HAP-1 (cell line): Measurements from ENCODE around the gene TIGD6.
A peak's percentile ranks its signal among the peaks of the same experiment; 100 is the strongest.

ENCODE experiments used
- DNase-seq, 2 experiments: peaks; one replicate each; pipeline ENCODE4 v3.0.0-alpha.2; 2016 to 2020; ENCODE audit warnings: low spot score in 2 of 2
- H3K27me3 ChIP-seq: fragments of 250-450 bp; sonication (Bioruptor Pico); 2 replicates; pipeline ENCODE4 v1.5.1; 2020; ENCODE audit warnings: low read depth, mild to moderate bottlenecking, moderate library complexity
- H3K36me3 ChIP-seq: fragments of 250-450 bp; sonication (Bioruptor Pico); replicated peaks from 2 replicates; pipeline ENCODE4 v1.5.1; 2020; ENCODE audit warnings: mild to moderate bottlenecking
- H3K4me1 ChIP-seq: fragments of 250-450 bp; sonication (Bioruptor Pico); 2 replicates; pipeline ENCODE4 v1.5.1; 2020; ENCODE audit warnings: mild to moderate bottlenecking
- H3K4me3 ChIP-seq: fragments of 250-450 bp; sonication (Bioruptor Pico); 2 replicates; pipeline ENCODE4 v1.5.1; 2020; ENCODE audit warnings: mild to moderate bottlenecking, moderate library complexity
- H3K9me3 ChIP-seq: fragments of 250-450 bp; sonication (Bioruptor Pico); 2 replicates; pipeline ENCODE4 v1.5.1; 2020; ENCODE audit warnings: mild to moderate bottlenecking, moderate library complexity
- in situ Hi-C: fragments of 300-500 bp; cut with MboI; formaldehyde crosslinking; loops from 3 replicates; pipeline ENCODE4 v1.14.3; 2020; ENCODE audit warnings: low sequenced_read_pairs, inconsistent platforms, mixed read lengths

Gene TIGD6

DNA sequence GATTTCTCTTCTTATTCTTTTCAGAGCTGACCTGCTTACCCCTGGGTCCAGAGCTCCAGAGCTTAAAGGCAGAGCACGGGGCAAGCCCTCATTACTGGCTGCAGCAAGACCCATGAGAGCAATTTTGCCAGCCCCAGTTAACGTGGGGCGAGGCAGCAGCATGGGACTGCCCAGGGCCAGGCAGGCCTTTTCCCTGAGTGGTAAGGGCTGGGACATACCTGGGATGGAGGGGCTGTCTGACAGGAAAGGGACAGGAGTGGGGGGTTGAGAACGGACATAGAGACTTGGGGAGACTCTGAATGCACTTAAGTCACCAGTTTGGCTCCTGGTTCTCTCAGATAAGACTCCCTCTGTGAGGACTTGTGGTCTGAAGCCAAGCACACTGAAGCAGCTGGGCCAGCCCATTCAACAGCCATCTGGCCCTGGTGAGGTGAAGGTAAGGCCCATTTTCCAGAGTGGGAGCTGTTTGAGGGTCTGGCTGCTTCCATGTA is 26.3 kb upstream of the TIGD6 start:
- Histone ChIP-seq H3K27me3 (no peaks in the 10 kb centered on the region), H3K9me3 (no peaks in the 10 kb centered on the region), H3K36me3 (peaks cover 88% of the 10 kb centered on the region), H3K4me1 (no peaks in the 10 kb centered on the region), H3K4me3 (no peak overlapping the region)
- in situ Hi-C loops: no loop called here
- no peak for DNase-seq

DNA sequence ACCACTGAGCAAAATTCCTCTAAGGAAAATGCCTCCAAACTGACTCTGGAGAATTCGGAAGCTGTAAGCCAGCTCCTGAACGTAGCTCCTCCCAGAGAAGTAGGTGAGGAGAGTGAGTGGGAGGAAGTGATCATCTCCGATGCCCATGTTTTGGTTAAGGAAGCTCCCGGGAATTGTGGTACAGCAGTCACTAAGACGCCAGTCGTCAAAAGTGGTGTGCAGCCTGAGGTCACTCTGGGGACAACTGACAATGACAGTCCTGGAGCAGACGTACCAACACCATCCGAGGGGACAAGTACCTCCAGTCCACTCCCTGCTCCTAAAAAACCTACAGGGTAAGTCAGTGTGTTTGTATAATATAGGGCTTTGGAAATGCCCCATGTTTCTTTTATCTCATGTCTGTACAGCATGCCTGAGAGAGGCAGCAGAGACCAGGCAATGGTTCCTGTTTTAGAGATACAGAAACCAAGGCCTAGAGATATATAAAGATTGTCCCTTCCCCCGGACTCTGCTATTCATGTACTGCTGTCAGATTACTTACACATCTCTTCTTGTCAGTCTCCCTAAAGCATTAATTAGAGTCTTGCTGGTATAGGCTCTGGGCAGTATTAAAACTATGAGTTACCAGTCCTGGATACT is 24.0 kb upstream of the TIGD6 start:
- no peak for DNase-seq
- Histone ChIP-seq H3K9me3 (no peaks in the 10 kb centered on the region), H3K4me1 (no peaks in the 10 kb centered on the region), H3K36me3 (peaks cover 84% of the 10 kb centered on the region), H3K27me3 (no peaks in the 10 kb centered on the region), H3K4me3 (no peak overlapping the region)
- in situ Hi-C loops: no loop called here

DNA sequence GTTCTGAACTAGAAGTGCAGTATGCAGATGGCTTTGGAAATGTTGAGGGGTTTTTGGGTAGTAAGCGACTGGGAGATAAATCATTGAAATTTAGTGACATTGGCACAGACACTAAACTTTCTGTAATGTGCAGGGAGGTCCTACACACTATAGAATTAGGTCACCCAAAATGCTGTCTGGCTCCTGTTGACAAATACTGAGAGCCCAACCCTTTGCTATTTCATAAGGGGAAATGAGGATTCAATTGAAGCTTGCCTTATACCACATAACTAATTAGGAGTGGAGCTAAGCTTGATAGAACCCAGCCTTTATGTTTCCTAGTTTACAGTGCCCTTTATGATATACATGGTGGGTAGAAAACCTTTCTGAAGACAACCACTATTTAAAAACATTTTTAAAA is 22.7 kb upstream of the TIGD6 start:
- in situ Hi-C loops: no loop called here
- peaks cover 80% of the 10 kb centered on the region for H3K36me3 ChIP-seq
- no peaks in the 10 kb centered on the region for H3K27me3 ChIP-seq
- H3K4me1 ChIP-seq: no peaks in the 10 kb centered on the region
- DNase-seq: no peak
- H3K4me3 ChIP-seq: no peak overlapping the region
- H3K9me3 ChIP-seq: no peaks in the 10 kb centered on the region

DNA sequence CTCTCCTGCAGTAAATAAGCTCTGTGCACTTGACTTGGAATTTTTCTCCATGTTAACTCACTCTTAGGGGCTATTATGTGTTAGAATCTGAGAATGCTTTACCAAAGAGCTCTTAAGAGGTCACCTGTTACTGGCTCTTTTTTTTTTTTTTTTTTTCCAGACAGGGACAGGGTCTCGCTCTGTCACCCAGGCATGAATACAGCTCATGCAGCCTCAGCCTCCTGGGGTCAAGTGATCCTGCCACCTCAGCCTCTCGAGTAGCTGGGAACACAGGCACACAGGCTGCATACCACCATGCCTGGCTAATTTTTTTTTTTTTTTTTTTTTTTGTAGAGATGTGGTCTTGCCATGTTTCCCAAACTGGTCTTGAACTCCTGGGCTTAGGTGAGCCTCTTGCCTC is 22.2 kb upstream of the TIGD6 start:
- Histone ChIP-seq H3K4me1 (peaks cover under 1% of the 10 kb centered on the region; the same call in 1 of the 2 replicates), H3K36me3 (peaks cover 75% of the 10 kb centered on the region), H3K4me3 (no peak overlapping the region), H3K27me3 (no peaks in the 10 kb centered on the region), H3K9me3 (no peaks in the 10 kb centered on the region)
- in situ Hi-C loops: no loop called here
- no peak for DNase-seq

DNA sequence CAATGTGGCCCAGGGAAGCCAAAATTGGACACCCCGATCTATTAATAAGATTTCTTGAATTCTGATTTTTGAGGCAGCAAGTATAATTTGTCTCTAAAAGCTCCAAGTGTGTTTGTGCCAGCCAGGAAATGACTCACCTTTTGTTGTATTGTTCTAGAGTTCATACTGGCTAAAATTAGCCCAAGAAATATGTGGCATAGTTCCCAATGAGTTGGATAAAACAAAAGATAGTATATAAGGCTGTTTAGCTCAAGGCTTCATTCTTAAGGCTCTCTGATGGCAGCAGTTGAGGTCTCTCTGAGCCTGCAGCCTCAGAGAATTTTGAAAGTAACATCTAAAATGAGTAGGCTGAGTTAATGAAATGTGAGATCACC is 21.7 kb upstream of the TIGD6 start:
- DNase-seq: no peak
- Histone ChIP-seq H3K36me3 (peaks cover 70% of the 10 kb centered on the region), H3K4me1 (peaks cover 3% of the 10 kb centered on the region; the same call in 1 of the 2 replicates), H3K4me3 (no peak overlapping the region), H3K27me3 (no peaks in the 10 kb centered on the region), H3K9me3 (no peaks in the 10 kb centered on the region)
- in situ Hi-C loops: no loop called here

DNA sequence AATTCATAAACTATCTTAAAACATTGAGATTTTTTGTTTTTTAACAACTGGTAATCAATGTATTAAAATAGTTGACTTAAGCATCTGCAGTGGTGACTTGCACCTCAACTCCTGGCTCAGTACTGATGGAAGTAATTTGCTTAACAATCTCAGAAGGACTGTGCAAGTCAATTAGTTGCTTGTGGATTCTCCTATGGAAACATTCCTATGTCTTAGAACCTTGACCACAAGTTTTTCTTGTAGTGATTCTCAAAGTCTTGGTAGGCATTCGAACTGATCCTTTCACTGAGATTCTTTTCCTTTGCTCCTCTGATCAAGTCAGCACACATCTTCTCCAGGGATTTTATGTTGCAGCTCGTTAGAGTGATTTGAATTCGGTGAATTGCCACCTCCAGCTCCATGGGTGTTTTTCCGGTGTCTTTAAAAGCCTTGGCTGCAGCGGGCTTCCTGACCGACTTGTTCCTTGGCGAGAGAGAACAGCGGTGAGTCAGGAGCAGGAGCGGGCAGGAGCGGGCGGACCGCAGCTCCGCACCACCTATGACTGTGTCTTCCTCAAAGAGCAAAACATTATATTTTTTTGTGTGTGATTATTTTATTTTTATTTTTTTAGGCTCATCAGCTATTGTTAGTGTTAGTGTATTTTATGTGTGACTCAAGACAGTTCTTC is 21.2 kb upstream of the TIGD6 start:
- in situ Hi-C loops: no loop called here
- H3K27me3 ChIP-seq: no peaks in the 10 kb centered on the region
- no peak overlapping the region for H3K4me3 ChIP-seq
- DNase-seq: no peak
- peaks cover 65% of the 10 kb centered on the region for H3K36me3 ChIP-seq
- H3K9me3 ChIP-seq: no peaks in the 10 kb centered on the region
- H3K4me1 ChIP-seq: peaks cover 3% of the 10 kb centered on the region; the same call in 1 of the 2 replicates

DNA sequence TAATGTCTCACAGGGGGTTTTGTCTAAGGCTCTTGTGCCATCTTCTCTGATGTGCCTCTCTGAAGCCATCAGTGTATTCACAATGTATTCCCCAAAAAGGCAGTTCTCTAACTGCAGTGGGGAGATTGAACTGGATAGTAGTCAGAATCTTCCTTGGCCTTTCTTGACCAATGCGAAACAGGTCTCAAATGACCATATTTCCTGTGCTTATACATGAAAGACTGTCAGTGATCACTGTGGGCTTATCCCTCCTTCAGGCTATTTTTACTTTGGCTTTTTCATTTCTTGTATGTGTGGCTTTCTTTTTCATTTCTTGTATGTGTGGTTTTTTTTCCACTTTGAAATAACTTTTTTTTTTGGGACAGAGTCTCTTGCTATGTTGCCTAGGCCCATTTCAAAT is 19.8 kb upstream of the TIGD6 start:
- Histone ChIP-seq H3K36me3 (peaks cover 59% of the 10 kb centered on the region), H3K4me3 (no peak overlapping the region), H3K4me1 (peaks cover 3% of the 10 kb centered on the region; the same call in 1 of the 2 replicates), H3K9me3 (no peaks in the 10 kb centered on the region), H3K27me3 (no peaks in the 10 kb centered on the region)
- no peak for DNase-seq
- in situ Hi-C loops: no loop called here

DNA sequence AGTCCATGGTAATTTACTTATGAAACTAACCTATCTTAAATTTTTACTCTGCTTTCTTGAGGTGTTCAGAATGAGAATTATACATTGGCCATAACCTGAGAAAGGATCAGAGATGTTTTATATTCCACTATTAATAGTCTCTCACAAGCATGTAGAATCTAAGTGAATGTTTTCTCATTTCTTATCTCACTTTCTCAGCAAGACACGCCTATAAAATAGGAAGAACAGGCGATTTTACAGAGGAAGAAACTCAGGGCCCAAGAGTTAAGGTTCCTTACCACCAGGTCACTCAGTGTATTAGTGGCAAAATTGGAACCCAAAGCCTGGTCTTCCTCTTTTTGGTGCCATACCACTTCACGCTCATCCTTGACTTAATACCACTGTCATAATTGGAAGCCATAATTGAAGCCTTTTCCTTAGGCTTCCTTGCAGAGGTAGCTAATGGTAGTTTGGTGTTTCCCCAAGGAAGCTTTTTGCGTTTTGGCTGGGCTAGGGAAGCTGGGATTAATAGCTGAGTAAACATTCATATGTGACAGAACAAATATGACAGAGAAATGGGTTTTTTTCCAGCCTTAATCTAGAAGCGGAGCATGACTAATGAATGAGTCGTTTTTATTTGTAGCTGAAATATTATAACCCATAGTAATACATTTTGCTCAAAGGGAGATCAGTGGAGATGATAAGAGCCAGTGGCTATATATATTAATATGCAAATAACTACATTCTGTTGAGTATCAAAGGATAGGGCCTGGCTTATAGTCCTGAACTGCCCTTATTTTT is 17.0 kb upstream of the TIGD6 start:
- Histone ChIP-seq H3K9me3 (no peaks in the 10 kb centered on the region), H3K27me3 (no peaks in the 10 kb centered on the region), H3K4me3 (no peak overlapping the region), H3K36me3 (peaks cover 64% of the 10 kb centered on the region), H3K4me1 (peaks cover 3% of the 10 kb centered on the region; the same call in 1 of the 2 replicates)
- DNase-seq: peak in 1 of 2 experiments; percentile 11
- in situ Hi-C loops: no loop called here

DNA sequence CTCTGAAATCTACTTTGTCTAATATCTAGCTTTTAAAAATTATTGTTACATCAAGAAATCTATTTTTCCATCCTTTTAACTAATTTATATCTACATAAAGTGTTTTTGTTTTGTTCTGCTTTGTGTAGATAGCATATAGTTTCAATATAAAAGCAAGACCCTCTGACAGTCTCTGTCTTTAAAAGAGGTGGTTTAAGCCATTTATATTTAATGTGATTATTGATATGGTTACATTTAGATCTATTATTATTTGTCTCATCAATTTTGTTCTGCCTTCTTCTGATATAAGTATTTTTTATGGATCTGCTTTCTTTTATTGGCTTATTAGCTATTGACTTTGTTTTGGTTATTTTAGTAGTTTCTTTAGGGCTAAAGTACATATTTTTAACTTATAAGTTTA is 16.1 kb upstream of the TIGD6 start:
- Histone ChIP-seq H3K4me1 (peaks cover 3% of the 10 kb centered on the region; the same call in 1 of the 2 replicates), H3K27me3 (no peaks in the 10 kb centered on the region), H3K36me3 (peaks cover 64% of the 10 kb centered on the region), H3K9me3 (no peaks in the 10 kb centered on the region), H3K4me3 (no peak overlapping the region)
- no peak for DNase-seq
- in situ Hi-C loops: no loop called here

DNA sequence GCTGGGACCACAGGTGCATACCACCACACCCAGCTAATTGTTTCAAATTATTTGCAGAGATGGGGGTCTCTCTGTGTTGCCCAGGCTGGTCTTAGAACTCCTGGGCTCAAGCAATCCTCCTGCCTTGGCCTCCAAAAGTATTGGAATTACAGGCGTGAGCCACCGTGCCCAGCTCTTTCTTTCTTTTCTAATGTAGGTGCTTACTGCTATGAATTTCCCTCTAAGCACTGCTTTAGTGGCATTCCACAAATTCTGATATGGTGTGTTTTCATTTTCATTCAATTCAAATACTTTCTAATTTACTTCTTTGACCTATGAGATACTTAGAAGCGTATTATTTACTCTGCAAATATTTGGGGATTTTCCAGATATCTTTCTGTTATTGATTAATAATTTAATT is 15.0 kb upstream of the TIGD6 start:
- Histone ChIP-seq H3K4me3 (no peak overlapping the region), H3K27me3 (no peaks in the 10 kb centered on the region), H3K9me3 (no peaks in the 10 kb centered on the region), H3K4me1 (peaks cover 3% of the 10 kb centered on the region; the same call in 1 of the 2 replicates), H3K36me3 (peaks cover 65% of the 10 kb centered on the region)
- DNase-seq: no peak
- in situ Hi-C loops: no loop called here

DNA sequence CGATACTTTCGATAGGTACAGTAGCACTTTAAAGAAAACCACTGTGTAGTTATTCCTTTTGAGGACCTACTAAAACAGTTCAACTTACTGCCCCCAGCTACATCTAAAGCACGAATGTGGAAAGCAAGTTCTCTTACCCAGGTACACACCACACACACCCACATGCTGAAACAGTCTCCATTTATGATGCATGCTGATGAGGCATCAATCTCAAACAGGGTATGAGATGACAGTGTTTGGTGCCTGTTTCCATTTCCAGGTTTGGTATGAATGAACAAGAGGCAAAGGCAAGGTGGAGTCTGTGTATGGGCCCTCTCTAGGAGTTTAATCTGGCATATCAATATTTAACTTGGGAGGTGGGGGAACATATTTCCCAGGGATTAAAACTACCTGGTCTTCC is 14.0 kb upstream of the TIGD6 start:
- DNase-seq: no peak
- Histone ChIP-seq H3K4me3 (no peak overlapping the region), H3K4me1 (peaks cover 3% of the 10 kb centered on the region; the same call in 1 of the 2 replicates), H3K27me3 (no peaks in the 10 kb centered on the region), H3K36me3 (peaks cover 64% of the 10 kb centered on the region), H3K9me3 (no peaks in the 10 kb centered on the region)
- in situ Hi-C loops: no loop called here

DNA sequence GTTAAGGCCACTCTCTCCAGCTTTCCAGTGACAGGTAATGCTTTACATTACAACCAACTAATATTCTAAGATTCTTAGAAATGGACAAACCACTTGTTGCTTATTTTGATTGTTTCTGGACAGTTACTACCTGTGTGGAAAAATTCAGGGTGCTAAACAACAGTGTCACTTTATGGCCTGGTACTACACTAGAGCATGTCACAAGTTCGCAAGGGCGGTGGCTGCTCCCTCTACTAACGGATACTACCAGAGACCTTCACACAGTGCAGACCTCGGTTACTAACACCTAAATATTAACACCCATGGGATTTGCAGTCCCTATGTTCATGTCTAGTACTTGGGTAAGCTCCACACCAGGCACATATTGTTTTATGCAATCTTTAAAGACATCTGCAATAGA is 13.5 kb upstream of the TIGD6 start:
- H3K27me3 ChIP-seq: no peaks in the 10 kb centered on the region
- H3K36me3 ChIP-seq: peaks cover 65% of the 10 kb centered on the region
- H3K4me1 ChIP-seq: peaks cover 3% of the 10 kb centered on the region; the same call in 1 of the 2 replicates
- no peak for DNase-seq
- H3K9me3 ChIP-seq: no peaks in the 10 kb centered on the region
- no peak overlapping the region for H3K4me3 ChIP-seq
- in situ Hi-C loops: no loop called here

DNA sequence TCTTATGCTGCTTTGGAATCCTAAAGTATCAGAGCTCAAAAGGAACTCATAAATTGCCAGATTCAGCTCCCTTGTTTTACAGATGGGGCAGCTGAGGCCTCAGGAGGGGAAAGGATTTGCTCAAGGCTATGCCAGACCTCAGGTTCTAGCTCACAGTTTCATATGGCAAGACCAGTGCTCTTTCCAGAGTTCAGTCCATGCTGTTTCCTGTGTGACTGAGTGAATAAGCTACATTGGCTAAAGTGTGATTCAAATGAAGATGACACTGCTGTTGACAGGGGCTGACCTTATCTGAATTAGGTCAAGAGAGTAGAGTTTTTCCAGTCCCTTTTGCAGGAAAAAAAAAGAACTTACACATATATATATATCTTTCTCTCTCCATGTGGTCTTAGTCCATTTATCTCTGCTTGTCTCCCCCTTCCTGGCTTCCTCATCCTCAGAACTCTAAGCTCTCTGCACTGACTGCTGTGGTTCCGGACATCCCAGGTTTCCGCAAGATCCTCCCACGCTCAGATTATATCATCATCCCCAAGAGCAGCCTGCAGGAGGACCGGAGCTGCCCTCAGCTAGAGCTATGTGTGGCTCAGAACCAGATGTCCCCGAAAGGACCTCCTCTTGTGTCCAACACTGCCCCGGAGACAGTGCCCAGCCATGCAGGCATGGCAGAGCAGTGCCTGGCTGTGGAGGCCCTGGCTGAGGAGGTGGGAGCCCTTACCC is 9.4 kb upstream of the TIGD6 start:
- Histone ChIP-seq H3K9me3 (no peaks in the 10 kb centered on the region), H3K27me3 (no peaks in the 10 kb centered on the region), H3K4me3 (no peak overlapping the region), H3K4me1 (no peaks in the 10 kb centered on the region), H3K36me3 (peaks cover 93% of the 10 kb centered on the region)
- no peak for DNase-seq
- in situ Hi-C loops: no loop called here
